NCI-H82 (cell line): ENCODE data around the gene ANO4.

Experiments
- DNase-seq: peaks from one replicate; lab custom pipeline; 2025; lab: John Stamatoyannopoulos, UW

The ANO4 gene

GRCh38 chr12:100794441-100795173 lies at the start of gene ANO4:
Gene ANO4, plus strand, starts transcription at chr12:100794776. Its CDS starts 107,010 bp downstream, at chr12:100901786.
- DNase-seq: no peak

GRCh38 chr12:100745378-100746071 lies 49.1 kb upstream of the ANO4 start:
- no peak for DNase-seq

GRCh38 chr12:100752841-100753240 lies 41.7 kb upstream of the ANO4 start:
- DNase-seq: no peak

GRCh38 chr12:100753837-100754236 lies 40.7 kb upstream of the ANO4 start:
- DNase-seq: no peak

GRCh38 chr12:100755186-100755585 lies 39.4 kb upstream of the ANO4 start:
- DNase-seq: no peak

- DNase-seq: peak; percentile 49
These were observed 36.5 kb upstream of the ANO4 start for GRCh38 chr12:100758083-100758482.

- DNase-seq: no peak
These were observed 27.2 kb upstream of the ANO4 start for GRCh38 chr12:100767371-100767770.

- no peak for DNase-seq
These were observed 26.6 kb upstream of the ANO4 start for GRCh38 chr12:100767950-100768349.

- DNase-seq: no peak
These were observed 15.5 kb upstream of the ANO4 start for GRCh38 chr12:100778967-100779590.

GRCh38 chr12:100789146-100789545 lies 5.4 kb upstream of the ANO4 start:
- DNase-seq: no peak

GRCh38 chr12:100789975-100790374 lies 4.6 kb upstream of the ANO4 start:
- DNase-seq: no peak

- no peak for DNase-seq
These were observed 4.0 kb upstream of the ANO4 start for GRCh38 chr12:100790552-100790951.

GRCh38 chr12:100793182-100793581 lies 1.4 kb upstream of the ANO4 start:
- no peak for DNase-seq

GRCh38 chr12:100795174-100795799 lies 711 bp downstream of the ANO4 start:
- DNase-seq: no peak

- DNase-seq: no peak
These were observed 1.2 kb downstream of the ANO4 start for GRCh38 chr12:100795800-100796179.

- no peak for DNase-seq
These were observed 2.0 kb downstream of the ANO4 start for GRCh38 chr12:100796621-100797020.

GRCh38 chr12:100797246-100797645 lies 2.7 kb downstream of the ANO4 start:
- DNase-seq: no peak

GRCh38 chr12:100797786-100798185 lies 3.2 kb downstream of the ANO4 start:
- DNase-seq: no peak

GRCh38 chr12:100798286-100799160 lies 3.9 kb downstream of the ANO4 start:
- DNase-seq: no peak

GRCh38 chr12:100799770-100800169 lies 5.2 kb downstream of the ANO4 start:
- no peak for DNase-seq

GRCh38 chr12:100800723-100801122 lies 6.1 kb downstream of the ANO4 start:
- no peak for DNase-seq

GRCh38 chr12:100801320-100801719 lies 6.7 kb downstream of the ANO4 start:
- DNase-seq: no peak
